HK-2 (cell line): ENCODE data around the gene OR56A5.

Experiments used
- DNase-seq: peaks from one replicate; pipeline ENCODE4 v3.0.0-alpha.2; 2018; ENCODE audit not compliant: unreplicated experiment

The OR56A5 gene

DNA sequence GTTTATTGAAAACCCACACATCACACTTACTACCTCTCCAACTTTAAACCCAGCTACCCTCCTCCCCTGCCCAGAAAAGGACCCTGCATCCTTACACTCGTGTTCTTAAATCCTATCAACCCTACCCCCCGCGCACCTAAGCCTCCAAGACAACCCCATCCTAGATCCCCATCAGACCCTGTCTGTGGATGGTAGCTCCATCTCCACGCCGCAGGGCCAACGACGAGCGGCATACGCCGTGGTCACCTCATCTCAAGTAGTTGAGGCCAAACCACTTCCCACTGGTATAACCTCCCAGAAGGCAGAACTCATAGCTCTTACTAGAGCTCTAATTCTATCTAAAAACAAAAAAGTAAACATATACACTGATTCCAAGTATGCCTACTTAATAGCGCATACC is 35.6 kb downstream of the OR56A5 start:
- DNase-seq = no peak

DNA sequence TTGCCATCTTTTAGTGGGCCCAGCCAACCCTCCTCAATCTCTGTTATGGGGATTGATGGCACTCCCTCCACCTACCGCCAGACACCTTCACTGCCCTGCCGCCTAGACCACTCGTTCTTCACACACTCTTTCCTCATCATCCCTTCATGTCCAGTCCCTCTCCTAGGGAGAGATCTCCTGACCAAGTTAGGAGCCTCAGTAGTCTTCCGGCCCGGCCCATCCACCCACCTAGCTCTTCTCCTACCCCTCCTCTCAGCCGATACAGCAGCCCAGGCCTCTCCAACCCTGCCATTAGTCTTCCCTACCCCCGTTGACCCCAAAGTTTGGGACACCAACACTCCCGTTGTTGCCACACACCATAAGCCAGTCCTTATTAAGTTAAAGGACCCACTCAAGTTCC is 37.2 kb downstream of the OR56A5 start:
- no peak for DNase-seq

DNA sequence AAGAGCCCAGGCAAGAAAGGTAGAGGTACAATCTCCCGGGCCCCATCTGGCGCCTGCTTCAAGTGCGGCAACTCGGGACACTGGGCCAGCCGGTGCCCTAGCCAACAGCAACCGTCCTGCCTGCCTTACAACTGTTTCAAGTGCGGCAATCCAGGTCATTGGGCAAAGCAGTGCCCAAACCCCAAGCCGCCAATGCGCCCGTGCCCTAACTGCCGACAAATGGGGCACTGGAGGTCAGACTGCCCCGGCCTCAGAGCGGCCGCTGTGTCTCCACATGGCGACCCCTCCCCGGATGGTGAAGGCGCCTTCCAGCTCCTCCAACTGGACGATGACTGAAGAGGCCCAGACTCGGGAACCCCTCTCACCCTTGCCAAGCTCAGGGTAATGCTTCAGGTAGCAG is 37.7 kb downstream of the OR56A5 start:
- DNase-seq = no peak

DNA sequence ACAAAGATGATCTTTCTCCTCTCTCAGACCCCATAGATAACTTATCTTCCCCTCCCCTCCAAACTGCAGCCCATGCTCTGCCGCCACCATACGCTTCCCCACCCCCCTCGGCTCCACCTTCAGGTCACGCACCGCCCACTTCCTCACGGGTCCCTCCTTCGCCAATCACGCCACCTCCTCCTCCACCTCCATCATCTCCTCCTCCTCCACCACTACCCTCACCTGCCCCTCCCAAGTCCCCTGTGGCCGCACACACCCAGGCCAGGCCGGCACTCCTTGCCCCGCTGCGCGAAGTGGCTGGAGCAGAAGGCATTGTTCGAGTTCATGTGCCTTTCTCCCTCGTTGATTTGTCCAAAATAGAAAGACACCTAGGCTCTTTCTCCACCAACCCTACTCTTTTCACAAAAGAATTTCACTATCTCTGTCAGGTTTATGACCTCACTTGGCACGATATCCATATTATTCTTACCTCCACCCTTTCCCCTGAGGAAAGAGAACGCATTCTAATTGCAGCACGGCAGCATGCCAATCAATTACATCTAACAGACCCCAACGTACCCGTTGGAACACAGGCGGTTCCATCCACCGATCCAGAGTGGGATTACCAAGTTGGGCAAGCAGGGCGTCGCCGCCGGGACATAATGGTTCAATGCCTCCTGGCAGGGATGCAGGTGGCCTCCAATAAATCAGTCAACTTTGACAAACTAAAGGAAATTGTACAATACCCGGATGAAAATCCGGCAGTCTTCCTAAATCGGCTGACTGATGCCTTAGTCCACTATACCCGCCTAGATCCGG is 38.5 kb downstream of the OR56A5 start:
- no peak for DNase-seq

DNA sequence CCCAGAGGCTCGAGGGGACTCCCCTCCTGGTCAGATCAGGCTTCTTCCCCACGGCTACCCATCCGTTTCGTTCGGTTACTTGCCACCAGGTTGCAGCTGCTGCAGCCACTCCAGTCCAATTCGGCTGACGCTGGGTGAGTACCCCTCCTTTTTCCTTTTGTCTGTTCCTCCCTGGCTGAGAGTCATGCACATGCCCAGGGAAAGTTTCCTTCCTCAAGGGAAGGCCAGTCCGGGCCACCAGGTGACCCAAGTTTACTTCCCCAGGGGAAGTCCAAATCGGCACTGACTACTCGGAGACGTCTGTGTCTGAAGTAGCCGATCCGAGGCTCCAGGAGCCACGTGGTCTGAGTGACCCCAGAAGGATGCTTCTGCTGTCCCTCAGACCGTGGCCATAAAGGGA is 39.5 kb downstream of the OR56A5 start:
- DNase-seq = no peak

DNA sequence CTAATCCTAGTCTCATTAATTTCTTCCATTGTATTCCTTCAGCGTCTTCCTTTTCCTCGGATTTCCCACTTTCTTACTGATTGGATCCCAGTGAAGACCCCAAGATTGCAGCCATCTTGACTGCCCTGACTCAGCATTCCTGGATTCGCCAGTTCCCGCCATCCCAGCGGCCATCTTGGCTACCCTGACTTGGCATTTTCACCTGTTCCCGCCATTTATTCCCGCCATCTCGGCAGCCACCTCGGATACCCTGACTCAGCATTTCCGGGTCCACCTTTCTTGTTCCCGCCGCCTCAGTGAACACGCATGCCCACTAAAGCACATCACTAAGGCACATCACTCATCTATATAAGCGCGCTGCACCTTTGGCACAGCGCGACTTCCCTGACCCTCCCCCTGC is 40.0 kb downstream of the OR56A5 start:
- DNase-seq = no peak

DNA sequence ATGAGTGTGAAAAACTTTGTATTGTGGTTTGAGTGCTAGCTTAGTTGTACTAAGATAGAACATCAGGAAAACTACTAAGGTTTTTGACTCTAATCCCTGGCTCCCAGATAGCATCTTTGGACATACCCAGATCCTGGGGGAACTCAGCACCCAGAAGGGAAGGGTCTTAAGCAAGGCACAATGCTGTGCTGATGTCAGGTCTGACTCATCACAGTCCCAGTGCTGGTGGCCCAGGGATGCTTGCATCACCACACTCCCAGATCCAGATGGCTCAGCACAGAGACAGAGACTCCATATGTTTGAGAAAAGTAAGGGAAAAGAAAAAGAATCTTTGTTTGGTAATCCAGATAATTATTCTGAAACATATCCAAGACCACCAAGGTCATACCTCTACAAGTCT is 44.5 kb downstream of the OR56A5 start:
- no peak for DNase-seq

DNA sequence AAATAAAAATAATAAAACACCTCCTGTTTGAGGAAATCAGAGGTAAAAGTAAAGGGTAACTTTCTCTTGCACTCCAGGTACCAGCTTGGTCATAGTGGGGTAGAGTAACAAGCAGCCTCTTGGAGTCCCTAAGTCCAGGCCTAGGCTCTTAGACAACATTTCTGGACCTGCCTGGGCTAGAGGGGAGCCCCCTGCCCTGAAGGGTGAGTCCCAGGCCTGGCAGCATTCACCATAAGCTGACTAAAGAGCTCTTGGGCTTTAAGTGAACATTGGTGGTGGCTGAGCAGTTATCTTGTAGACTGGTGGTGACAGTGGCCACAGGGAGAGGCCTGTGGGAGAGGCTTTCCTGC is 44.9 kb downstream of the OR56A5 start:
- DNase-seq = no peak

DNA sequence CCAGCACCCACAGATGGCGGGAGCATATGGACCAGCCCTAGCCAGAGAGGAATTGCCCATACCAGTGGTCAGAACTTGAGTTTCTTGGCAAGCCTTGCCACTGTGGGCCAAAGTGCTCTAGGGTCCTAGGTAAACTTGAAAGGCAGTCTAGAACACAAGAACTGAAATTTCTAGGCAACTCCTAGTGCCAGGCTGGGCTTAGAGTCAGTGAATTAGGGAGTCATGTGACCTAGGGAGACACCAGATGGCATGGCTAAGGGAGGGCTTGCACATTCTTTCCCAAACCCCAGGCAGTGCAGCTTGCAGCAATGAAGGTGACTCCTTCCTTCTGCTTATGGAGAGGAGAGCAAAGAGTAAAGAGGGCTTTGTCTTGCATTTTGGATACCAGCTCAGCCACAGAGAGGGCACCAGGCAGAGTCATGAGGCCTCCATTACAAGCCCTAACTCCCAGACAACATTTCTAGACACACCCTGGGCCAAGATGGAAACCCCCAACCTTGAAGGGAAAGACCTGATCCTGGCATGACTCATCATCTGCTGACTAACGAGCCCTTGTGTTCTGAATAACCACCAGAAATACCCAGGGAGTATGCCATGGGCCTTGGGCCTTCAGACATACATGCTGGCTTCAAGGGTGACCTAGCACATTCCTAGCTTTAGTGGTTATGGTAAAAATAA is 45.4 kb downstream of the OR56A5 start:
- peak; percentile 24 for DNase-seq
